ENCODE data around the gene LRP1B. TPM values are rescaled to one million over a fixed set of nuclear protein-coding genes. Genes with fewer than 3 reads are reported as not detected.

LRP1B gene
- total and polyA plus RNA-seq, 2 donors (not counting 1 experiment from before 2014, with no cell fraction given): under 0.01 to 0.01 TPM

- no peak for TF ChIP-seq CTCF (conservative IDR thresholded peaks at IDR 0.05 in 1 of 2, IDR thresholded peaks at IDR 0.05 in 1 of 2; ENCODE audit: low read depth in 1 of 2, low read length in 2 of 2)
- TF ChIP-seq EZH2 (IDR thresholded peaks at IDR 0.05; ENCODE audit: low read length, missing control alignments): no peak
- no peak overlapping the region for H3K4me2 ChIP-seq (ENCODE audit: extremely low read depth, insufficient read depth, low read length)
- no peak overlapping the region for H3K27ac ChIP-seq (ENCODE audit: insufficient read depth, low read length)
- no peak for DNase-seq (ENCODE audit: low read depth in 2 of 2)
- H3K36me3 ChIP-seq (ENCODE audit: control insufficient read depth, insufficient read depth, low read length): no peaks in the 10 kb centered on the region
- H3K4me3 ChIP-seq (replicated peaks in 1 of 4; ENCODE audit: control extremely low read depth in 1 of 4, insufficient read depth in 1 of 4, low read depth in 3 of 4, low read length in 4 of 4): no peak overlapping the region
- H3K27me3 ChIP-seq (ENCODE audit: control insufficient read depth, insufficient read depth, low read length): no peaks in the 10 kb centered on the region
- no peak overlapping the region for H2AFZ ChIP-seq (ENCODE audit: low read length)
- H3K79me2 ChIP-seq (ENCODE audit: control insufficient read depth, insufficient read depth, low read length): no peaks in the 10 kb centered on the region
- H3K9ac ChIP-seq (ENCODE audit: insufficient read depth, low read length): no peak overlapping the region
- no peaks in the 10 kb centered on the region for H4K20me1 ChIP-seq (ENCODE audit: control insufficient read depth, extremely low read depth, insufficient read depth, low read length)
- no peaks in the 10 kb centered on the region for H3K9me3 ChIP-seq (ENCODE audit: control insufficient read depth, insufficient read depth, low read depth, low read length)
- H3K4me1 ChIP-seq (ENCODE audit: control insufficient read depth, extremely low read depth, insufficient read depth, low read length): no peaks in the 10 kb centered on the region
Measured at GRCh38 chr2:142150453-142150852, 19.6 kb upstream of the LRP1B start.

- H3K36me3 ChIP-seq (ENCODE audit: control insufficient read depth, insufficient read depth, low read length): no peaks in the 10 kb centered on the region
- no peak overlapping the region for H3K4me3 ChIP-seq (replicated peaks in 1 of 4; ENCODE audit: control extremely low read depth in 1 of 4, insufficient read depth in 1 of 4, low read depth in 3 of 4, low read length in 4 of 4)
- no peak for TF ChIP-seq EZH2 (IDR thresholded peaks at IDR 0.05; ENCODE audit: low read length, missing control alignments)
- no peak for TF ChIP-seq CTCF (conservative IDR thresholded peaks at IDR 0.05 in 1 of 2, IDR thresholded peaks at IDR 0.05 in 1 of 2; ENCODE audit: low read depth in 1 of 2, low read length in 2 of 2)
- H3K9me3 ChIP-seq (ENCODE audit: control insufficient read depth, insufficient read depth, low read depth, low read length): no peaks in the 10 kb centered on the region
- no peaks in the 10 kb centered on the region for H3K27me3 ChIP-seq (ENCODE audit: control insufficient read depth, insufficient read depth, low read length)
- no peaks in the 10 kb centered on the region for H3K4me1 ChIP-seq (ENCODE audit: control insufficient read depth, extremely low read depth, insufficient read depth, low read length)
- H3K79me2 ChIP-seq (ENCODE audit: control insufficient read depth, insufficient read depth, low read length): no peaks in the 10 kb centered on the region
- no peak overlapping the region for H3K9ac ChIP-seq (ENCODE audit: insufficient read depth, low read length)
- no peaks in the 10 kb centered on the region for H4K20me1 ChIP-seq (ENCODE audit: control insufficient read depth, extremely low read depth, insufficient read depth, low read length)
- no peak for DNase-seq (ENCODE audit: low read depth in 2 of 2)
- H3K27ac ChIP-seq (ENCODE audit: insufficient read depth, low read length): no peak overlapping the region
- no peak overlapping the region for H2AFZ ChIP-seq (ENCODE audit: low read length)
- H3K4me2 ChIP-seq (ENCODE audit: extremely low read depth, insufficient read depth, low read length): no peak overlapping the region
Measured at GRCh38 chr2:142144547-142144946, 13.7 kb upstream of the LRP1B start.

DNA sequence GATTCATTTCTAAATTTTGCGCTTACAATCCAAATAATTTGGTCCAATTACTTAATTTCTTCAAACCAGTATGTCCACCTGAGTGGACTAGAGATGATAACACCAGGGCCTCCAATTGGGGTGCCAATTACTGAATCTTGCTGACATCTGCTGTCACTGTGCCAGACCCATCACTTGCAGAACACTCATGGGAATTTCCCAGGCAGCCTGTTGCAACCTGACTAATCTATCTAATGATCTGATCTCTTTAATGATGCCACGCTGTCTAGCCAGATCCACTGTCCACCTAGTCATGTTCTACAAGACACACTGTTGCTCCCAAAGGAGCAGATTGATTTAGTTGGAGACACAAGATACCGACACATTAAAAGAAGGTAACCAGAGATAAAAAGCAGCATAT lies 11.8 kb upstream of the LRP1B start:
- H4K20me1 ChIP-seq (ENCODE audit: control insufficient read depth, extremely low read depth, insufficient read depth, low read length): no peaks in the 10 kb centered on the region
- DNase-seq (ENCODE audit: low read depth in 2 of 2): no peak
- no peak overlapping the region for H2AFZ ChIP-seq (ENCODE audit: low read length)
- no peak overlapping the region for H3K27ac ChIP-seq (ENCODE audit: insufficient read depth, low read length)
- H3K9me3 ChIP-seq (ENCODE audit: control insufficient read depth, insufficient read depth, low read depth, low read length): no peaks in the 10 kb centered on the region
- H3K9ac ChIP-seq (ENCODE audit: insufficient read depth, low read length): no peak overlapping the region
- no peaks in the 10 kb centered on the region for H3K27me3 ChIP-seq (ENCODE audit: control insufficient read depth, insufficient read depth, low read length)
- no peak overlapping the region for H3K4me2 ChIP-seq (ENCODE audit: extremely low read depth, insufficient read depth, low read length)
- H3K4me3 ChIP-seq (replicated peaks in 1 of 4; ENCODE audit: control extremely low read depth in 1 of 4, insufficient read depth in 1 of 4, low read depth in 3 of 4, low read length in 4 of 4): no peak overlapping the region
- no peaks in the 10 kb centered on the region for H3K36me3 ChIP-seq (ENCODE audit: control insufficient read depth, insufficient read depth, low read length)
- H3K4me1 ChIP-seq (ENCODE audit: control insufficient read depth, extremely low read depth, insufficient read depth, low read length): no peaks in the 10 kb centered on the region
- H3K79me2 ChIP-seq (ENCODE audit: control insufficient read depth, insufficient read depth, low read length): no peaks in the 10 kb centered on the region
- TF ChIP-seq CTCF (conservative IDR thresholded peaks at IDR 0.05 in 1 of 2, IDR thresholded peaks at IDR 0.05 in 1 of 2; ENCODE audit: low read depth in 1 of 2, low read length in 2 of 2): no peak
- TF ChIP-seq EZH2 (IDR thresholded peaks at IDR 0.05; ENCODE audit: low read length, missing control alignments): no peak

All from fibroblast of lung (primary cell).